NCI-H82 (cell line): ENCODE measurements around the gene UST.
"Not testable (repeated sequence)": the region's sequence is repeated elsewhere in the genome, so short reads cannot be mapped to it uniquely, and the experiment has no call there.

ENCODE experiments used
- DNase-seq: peaks from one replicate; lab custom pipeline; 2025; lab: John Stamatoyannopoulos, UW

The UST gene

GRCh38 chr6:148736774-148737412 is 9.9 kb upstream of the UST start:
- no peak for DNase-seq

DNA sequence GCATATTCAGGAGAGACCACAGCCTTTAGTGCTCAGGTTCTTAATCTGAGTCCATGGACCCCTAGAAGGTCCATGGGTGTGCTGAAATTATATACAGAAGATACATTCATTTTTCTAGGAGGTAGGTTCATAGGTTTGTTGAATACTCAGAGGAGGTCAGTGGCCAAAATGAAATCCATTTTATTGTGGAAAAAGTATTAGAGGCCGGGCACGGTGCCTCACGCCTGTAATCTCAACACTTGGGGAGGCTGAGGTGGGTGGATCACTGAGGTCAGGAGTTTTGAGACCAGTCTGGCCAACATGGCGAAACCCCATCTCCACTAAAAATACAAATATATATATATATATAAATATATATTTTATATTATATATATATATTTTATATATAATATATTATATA is 9.0 kb upstream of the UST start:
- DNase-seq = no peak

DNA sequence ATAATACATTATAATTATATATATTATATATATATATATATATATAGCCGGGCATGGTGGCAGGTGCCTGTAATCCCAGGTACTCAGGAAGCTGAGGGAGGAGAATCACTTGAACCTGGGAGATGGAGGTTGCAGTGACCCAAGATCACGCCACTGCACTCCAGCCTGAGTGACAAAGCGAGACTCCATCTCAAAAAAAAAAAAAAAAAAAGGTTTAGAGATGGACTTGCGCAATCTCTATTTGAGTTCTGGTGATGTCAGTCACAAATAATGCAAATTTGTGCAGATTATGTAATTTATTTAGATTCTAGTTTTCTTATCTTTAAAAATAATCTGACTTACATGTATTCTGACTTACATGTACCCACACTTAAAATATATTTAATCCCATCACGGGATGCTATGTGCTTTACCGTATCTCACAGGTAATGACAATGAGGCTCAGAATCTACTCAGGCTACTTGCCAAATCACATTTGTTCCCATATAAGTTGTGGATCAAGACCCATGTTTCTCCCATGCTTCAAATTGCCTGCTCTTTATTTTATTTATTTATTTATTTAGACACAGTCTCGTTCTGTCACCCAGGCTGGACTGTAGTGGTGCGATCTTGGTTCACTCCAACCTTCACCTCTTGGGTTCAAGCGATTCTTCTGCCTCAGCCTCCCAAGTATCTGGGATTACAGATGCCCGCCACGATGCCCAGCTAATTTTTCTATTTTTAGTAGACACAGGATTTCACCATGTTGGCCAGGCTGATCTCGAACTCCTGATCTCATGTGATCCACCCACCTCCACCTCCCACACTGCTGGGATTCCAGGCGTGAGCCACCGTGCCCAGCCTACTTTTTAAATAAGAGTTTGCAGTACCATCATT is 7.6 kb upstream of the UST start:
- DNase-seq = no peak

DNA sequence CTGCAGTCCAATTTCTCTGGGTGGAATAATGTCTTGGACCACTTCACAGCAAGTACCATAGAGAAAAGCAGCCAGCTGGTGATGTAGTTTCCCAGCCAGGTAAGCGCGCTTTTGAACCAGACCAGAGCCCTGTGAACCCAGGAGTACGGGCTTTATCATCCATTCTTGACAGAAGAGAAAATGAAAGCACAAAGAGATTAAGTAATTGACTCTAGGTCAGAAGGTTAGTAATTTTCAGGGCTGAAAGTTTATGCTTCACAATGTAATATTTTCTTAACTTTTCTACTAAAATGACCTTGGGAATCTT is 7.1 kb upstream of the UST start:
- no peak for DNase-seq

DNA sequence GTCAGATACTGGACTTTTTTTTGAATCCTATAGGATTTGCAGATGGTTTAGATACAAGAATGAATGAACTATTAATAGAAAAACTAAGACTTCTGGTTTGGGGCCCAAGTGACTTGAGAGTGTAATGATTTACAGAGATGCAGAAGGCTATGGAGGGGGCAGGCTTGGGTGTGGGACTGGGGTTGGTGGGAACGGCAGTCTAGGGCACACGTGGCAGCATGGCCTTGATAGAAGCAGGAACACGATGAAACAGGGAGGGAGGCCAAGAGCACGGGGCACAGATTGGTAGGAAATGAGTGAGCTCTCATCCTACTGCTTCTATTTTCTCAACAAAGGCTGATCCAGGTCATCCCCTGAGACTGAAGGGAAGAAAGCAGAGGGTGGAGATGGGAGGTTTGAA is 3.4 kb upstream of the UST start:
- no peak for DNase-seq

DNA sequence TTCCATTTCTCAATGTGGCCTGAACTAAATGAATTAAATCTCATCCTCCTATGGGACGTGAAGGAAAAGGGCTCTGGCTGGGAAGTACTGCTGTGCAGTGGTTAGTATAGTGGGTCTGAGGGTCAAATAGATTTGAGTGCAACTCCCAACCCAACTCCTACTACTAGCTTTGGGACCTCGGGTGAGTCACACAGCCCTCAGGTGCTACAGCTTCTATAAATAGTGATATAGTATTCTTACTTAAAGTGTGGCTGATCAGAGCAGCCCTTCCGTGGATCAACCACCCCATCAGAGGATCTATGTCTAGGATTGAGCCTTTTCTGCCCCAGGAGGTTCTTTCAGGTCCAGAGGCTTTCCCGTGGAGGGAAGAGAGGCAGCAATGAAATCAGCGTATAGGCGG is 904 bp upstream of the UST start:
- no peak for DNase-seq

GRCh38 chr6:148747145-148747470 is 278 bp downstream of the UST start:
- peak; percentile 47 for DNase-seq

- peak; percentile 47 for DNase-seq
Observed at GRCh38 chr6:148747471-148748165, 788 bp downstream of the UST start.

DNA sequence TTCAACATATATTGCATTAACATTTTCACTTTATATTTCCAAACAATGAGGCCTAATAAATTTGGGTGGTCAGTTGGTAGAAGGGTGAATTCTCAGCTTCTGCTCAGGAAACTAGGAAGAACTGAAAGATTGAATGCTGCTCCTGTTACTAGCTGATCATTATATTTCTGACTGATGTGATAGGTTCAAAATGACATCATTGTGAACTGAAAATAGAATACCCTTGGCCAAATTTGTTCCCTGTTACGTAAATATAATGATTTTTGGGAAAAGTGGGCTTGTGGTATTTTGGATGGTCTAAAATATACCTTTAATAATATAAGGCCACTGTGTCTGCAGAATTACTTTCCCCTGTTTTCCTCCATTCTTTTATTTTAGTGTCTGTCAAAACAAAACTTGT is 2.8 kb downstream of the UST start:
- DNase-seq = no peak

DNA sequence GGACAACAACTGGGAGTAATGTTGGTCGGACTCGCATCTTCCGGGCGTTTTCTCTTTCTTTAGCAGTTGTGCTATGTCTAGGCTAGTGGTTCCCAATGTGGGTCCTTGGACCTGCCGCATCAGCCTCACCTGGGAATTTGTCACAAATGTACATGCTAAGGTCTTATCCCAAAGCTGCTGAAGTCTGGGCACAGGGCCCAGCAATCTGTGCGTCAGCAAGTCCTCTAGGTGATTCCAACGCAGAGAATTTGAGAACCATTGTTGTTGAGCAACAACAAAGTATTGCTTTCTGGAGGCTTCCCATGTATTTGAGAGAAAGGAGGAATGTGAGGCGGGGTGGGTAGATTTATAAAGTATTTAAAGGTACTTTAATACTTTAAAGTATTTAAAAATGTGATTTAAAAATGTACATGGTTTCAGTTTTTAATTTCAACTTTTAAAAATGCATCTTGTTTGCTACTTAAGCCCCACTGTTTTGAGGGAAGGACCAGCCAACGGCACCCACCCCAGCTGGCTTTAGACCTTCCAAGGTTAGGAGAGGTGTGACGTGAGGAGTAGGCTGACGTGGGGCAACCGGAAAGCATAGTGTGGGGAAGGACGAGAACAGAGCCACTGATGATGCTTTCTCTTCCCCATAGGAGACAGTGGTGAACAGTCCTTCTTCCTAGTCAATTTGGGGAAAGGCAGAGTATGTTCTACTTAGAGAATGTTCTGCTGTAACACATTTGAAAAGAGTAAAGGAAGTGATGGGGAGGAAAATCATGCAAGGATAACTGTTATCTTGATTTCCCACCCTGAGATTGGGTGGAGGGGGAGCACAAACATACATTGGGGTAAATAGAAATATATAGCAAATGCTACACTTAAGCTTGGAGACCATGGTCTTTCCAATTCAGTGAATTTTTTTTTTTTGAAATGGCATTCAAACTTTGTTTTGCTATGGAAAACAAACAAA is 4.3 kb downstream of the UST start:
- no peak for DNase-seq

- DNase-seq = no peak
Observed at GRCh38 chr6:148751793-148752170, 5.0 kb downstream of the UST start.

GRCh38 chr6:148755379-148755778 is 8.5 kb downstream of the UST start:
- DNase-seq = not testable (repeated sequence)

- no peak for DNase-seq
Observed at GRCh38 chr6:148757944-148758480, 11.2 kb downstream of the UST start.

DNA sequence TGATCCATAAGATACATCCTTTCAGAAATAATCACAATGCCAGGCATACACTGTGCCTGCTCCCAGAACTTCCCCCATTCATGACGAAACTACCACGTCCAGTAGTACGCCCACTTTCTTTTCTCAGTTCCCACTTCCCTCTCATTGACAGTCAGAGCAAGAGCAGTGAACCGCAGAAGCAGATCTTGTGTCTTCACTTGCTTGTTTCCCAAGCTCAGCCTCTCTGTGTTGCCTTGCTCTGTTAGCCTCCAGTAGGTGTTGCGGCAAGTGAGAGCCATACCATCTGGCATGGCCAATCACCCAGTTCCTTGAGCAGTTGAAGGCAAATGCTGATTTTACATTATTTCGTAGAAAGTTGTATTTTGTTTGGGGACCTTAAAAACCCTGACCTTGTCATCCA is 11.7 kb downstream of the UST start:
- no peak for DNase-seq

DNA sequence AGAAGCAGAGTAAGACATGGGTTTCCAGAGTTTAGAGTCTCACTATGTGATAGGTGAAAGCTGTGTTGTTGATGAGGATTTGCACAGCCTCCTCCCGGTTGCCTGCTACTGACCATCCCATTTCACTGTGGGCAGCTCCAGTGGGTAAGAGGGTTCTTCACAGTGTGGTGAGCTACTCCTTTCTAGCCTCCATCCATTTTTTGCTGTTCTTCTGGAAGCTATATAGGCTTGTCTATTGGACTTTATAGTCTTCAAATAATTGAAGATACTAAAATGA is 13.4 kb downstream of the UST start:
- no peak for DNase-seq

DNA sequence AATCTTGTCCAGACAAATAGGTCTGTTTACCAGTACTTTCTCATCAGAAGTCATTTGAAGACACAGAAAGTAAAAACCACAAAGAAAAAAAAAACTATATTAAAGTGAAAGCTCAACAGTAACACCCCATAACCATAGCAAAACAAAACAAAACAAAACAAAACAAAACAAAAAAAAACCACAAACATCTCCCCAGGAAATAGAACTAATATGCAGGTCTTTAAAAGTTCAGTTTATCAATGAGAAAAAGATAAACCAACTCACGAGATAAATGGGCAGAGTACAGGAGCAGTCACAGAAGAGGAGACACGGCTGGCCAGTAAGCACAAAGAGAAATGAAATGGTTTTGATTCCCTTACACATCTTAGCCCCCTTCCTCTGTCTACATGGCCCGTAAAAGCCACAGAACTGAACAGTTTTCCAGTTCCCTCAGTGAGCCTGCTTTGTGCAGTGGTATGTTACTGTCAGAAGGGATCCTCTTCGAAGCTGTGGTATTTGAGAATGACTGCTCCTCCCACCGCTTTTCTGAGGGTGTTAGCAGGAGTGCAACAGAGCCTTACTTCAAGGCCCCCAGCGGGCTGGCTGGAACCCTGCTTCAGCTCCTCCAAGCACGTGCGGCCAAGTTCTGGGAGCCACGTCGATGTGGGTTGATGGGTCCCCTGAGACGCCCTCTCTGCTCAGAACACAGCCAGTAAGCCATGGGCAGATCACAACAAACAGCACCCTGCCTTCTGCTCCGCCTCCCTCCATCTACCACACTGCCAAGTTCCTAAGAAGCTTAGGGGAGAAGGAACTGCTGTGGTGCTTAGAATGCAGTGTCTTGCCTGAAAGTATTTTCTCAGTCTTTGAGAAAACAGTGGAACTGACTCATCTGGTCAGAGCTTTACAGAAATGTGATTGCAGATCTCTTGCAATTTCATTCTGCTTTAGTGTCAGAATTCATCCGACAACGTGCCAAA is 14.0 kb downstream of the UST start:
- peak; percentile 90 for DNase-seq

GRCh38 chr6:148761527-148762011 is 14.7 kb downstream of the UST start:
- DNase-seq = no peak

GRCh38 chr6:148762231-148762630 is 15.4 kb downstream of the UST start:
- DNase-seq = no peak

- DNase-seq = not testable (repeated sequence)
Observed at GRCh38 chr6:148764259-148765020, 17.6 kb downstream of the UST start.
